ENCODE measurements around the gene ENTPD2. TPM values are rescaled to one million over a fixed set of nuclear protein-coding genes. Genes with fewer than 3 reads are reported as not detected.

The ENTPD2 gene
- total RNA-seq, 4 donors from 2014 or later, result not detected

DNA sequence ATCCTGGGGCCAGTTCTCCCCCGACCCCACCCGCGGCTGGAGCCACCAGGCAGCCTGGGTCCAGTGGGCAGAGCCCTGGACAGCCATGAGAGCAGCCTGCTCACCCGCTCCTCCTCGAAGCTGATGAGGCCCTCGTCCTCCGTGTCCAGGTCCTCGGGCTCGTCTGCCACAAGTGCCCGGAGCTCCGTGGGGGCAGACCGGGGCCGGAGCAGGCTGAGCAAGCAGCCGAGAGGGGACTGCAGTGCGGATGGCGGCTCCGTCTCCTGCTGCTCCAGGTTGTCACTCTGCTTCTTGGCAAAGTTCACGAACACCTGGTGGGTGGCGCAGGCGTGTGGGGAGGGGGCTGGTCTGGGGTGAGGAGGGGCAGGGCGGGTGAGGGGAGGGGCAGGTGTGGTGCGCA, 45.5 kb downstream of the ENTPD2 start:
- TF ChIP-seq, protein P1, sequence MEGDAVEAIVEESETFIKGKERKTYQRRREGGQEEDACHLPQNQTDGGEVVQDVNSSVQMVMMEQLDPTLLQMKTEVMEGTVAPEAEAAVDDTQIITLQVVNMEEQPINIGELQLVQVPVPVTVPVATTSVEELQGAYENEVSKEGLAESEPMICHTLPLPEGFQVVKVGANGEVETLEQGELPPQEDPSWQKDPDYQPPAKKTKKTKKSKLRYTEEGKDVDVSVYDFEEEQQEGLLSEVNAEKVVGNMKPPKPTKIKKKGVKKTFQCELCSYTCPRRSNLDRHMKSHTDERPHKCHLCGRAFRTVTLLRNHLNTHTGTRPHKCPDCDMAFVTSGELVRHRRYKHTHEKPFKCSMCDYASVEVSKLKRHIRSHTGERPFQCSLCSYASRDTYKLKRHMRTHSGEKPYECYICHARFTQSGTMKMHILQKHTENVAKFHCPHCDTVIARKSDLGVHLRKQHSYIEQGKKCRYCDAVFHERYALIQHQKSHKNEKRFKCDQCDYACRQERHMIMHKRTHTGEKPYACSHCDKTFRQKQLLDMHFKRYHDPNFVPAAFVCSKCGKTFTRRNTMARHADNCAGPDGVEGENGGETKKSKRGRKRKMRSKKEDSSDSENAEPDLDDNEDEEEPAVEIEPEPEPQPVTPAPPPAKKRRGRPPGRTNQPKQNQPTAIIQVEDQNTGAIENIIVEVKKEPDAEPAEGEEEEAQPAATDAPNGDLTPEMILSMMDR (IDR thresholded peaks at IDR 0.05; ENCODE audit: low read depth), result no peak

DNA sequence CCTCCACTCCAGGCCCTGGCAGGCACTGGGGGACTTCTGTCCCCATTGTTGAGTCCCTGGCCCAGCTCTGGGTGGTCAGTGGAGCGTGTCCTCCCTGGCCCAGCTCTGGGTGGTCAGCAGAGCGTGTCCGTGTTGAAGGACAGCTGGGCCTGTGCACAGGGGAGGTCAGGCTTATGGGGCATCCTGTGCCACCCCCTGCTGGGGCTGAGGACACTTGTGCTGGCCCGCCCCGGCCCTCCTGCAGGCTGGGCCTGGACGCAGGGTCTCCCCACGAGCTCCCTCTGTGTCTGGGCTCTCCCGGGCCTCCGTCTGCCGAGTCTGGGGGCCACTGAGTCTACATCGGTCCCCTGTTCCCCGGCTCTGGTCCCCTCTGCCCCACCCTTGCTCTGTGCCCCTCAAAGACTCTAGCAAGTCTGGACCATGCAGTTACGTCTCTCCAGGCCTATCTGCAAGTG, 46.0 kb downstream of the ENTPD2 start:
- TF ChIP-seq, protein P1 (IDR thresholded peaks at IDR 0.05; ENCODE audit: low read depth), result no peak

DNA sequence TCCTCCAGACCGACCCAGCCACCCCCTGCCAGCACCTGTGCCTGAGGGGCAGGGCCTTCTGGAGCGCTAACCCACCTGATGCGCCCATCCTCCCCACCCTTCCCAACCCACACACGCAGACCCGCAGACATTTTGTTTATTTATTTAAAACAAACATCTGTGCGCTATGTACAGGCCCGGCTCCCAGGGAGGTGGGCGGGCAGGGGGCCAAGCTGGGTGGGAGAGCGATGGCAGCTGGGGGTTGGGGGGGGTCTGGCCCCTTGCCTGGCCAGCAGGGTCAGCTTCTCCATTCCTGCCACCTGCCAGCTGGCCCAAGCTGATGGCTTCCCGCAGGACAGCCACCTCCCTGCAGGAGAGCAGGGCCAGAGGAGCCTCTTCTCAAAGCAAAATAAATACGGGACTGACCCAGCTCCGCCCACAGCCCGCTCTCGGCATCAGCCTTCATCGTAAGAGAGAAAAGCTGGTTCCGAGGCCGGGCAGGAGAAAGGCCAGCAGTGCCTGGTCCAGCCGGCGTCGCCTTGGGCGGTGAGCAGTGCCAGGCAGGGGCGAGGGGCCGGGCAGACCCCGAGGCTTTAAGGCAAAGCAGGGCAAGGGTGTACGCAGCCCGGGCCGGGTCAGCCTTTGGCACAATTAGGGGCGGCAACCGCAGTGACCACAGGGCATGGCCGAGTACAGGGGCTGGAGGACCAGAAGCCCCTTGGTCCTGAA, 46.6 kb downstream of the ENTPD2 start:
- TF ChIP-seq, protein P1 (IDR thresholded peaks at IDR 0.05; ENCODE audit: low read depth), result no peak

DNA sequence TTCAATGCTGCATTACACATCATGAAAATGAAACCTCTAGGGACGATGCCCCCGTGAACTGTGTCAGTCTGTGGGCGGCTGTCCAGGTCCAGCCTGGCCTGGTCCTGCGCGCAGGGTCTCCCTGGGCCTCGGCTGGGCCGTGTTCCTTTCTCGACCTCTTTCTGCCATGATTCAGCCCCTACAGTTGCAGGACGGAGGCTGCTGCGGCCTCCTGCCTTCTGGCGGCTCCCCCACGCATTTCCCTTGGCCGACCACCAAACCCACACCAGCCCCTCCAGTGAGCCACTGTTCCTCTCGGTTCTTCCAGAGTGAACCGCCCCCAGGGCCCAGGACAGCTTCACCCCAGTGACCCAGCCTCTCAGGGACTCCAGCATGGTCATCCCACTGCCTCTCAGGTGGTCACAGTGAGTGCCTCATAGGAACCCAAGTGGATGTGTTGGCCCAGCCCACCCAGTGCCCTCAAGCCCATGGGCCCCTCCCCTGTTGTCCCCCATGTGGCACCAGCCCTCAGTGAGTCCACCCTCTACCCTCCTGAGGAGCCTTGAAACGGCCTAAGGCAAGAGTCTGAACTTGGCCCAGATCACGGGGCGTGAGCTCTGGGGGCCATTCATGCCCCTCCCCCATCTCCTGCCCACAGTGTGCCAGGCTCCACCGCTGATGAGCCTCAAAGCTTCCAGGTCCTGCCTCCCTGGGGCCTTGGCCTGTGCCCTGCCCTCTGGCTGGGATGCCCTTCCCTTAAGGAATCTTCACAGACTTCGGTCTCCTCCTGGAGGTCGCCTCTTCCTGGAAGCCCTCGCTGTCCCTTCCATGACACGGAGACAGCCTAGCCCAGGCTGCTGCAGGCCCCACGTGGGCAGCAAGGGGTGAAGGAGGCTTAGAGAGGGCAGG, 47.5 kb downstream of the ENTPD2 start:
- TF ChIP-seq, protein P1 (IDR thresholded peaks at IDR 0.05; ENCODE audit: low read depth), result no peak

DNA sequence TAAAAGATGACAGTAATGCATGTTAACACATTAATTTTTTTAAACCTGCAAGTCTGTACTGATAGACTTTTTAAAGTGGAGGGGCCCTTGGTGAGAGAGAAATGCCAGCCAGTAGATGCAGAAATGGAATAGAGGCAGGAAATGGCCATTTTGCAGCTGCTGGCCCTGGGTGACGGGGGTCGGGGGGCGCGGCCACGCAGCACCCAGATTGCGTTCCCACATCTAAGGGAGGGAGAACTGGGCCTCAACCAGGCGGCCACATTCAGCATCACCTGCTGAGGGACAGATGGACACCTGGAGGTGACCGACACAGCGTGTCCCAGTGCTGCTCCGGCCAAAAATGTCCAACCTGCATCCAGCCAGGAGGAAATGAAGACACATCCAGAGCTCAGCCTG, 51.2 kb downstream of the ENTPD2 start:
- TF ChIP-seq, protein P1 (IDR thresholded peaks at IDR 0.05; ENCODE audit: low read depth), result no peak

DNA sequence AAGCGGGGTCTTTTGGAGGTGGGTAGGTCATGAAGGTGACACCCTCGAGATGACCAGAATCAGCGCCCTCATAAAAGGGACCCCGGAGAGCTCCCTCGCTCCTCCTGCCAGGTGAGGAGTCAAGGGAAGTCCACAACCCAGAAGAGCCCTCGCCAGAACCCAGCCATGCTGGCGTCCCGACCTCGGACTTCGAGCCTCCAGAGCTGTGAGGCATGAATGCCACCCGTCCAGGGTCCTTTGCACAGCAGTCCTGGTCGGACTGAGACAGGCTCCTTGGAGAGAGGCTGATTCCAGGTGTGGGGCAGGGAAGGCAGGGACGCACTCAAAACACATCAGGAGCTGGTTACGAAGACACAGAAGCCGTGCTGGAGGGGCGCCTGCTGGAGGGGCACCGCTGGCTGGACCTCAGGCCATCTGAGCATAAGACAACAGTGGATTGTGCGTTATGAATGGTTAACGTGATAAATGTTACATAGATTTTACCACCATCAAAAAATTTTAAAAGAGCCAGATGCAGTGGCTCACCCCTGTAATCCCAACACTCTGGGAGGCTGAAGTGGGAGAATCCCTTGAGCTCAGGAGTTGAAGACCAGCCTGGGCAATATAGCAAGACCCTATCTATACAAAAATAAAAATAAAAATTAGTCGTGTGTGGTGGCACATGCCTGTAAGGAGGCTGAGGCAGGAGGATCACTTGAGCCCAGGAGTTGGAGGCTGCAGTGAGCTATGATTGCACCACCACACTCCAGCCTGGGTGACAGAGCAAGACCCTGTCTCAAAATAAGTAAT, 51.8 kb downstream of the ENTPD2 start:
- TF ChIP-seq, protein P1 (IDR thresholded peaks at IDR 0.05; ENCODE audit: low read depth), result no peak
